NB4 (cell line): ENCODE measurements around the gene BATF3.

ENCODE experiments used
- DNase-seq: peaks from one replicate; pipeline ENCODE4 v3.0.0; 2010; ENCODE audit warnings: low read depth
- H3K4me3 ChIP-seq: one replicate; pipeline ENCODE4 v1.5.1; 2011; ENCODE audit warnings: mild to moderate bottlenecking, low read depth, low read length, moderate library complexity
- MYC ChIP-seq: IDR thresholded peaks from 2 replicates; pipeline ENCODE4 v1.6.1; 2011; ENCODE audit warnings: low read depth, low read length
- POLR2A ChIP-seq: IDR thresholded peaks from 2 replicates; pipeline ENCODE4 v1.6.1; 2011; ENCODE audit warnings: mild to moderate bottlenecking; ENCODE audit not compliant: insufficient read length; ENCODE audit errors: extremely low read depth
- TF ChIP-seq, protein P1 (sequence below): IDR thresholded peaks from 2 replicates; pipeline ENCODE4 v1.6.1; 2011; ENCODE audit warnings: low read depth, low read length
- TF ChIP-seq, protein P2 (sequence below): IDR thresholded peaks from one replicate; pipeline ENCODE4 v1.5.1; 2012; ENCODE audit warnings: low read depth, low read length

The BATF3 gene

DNA sequence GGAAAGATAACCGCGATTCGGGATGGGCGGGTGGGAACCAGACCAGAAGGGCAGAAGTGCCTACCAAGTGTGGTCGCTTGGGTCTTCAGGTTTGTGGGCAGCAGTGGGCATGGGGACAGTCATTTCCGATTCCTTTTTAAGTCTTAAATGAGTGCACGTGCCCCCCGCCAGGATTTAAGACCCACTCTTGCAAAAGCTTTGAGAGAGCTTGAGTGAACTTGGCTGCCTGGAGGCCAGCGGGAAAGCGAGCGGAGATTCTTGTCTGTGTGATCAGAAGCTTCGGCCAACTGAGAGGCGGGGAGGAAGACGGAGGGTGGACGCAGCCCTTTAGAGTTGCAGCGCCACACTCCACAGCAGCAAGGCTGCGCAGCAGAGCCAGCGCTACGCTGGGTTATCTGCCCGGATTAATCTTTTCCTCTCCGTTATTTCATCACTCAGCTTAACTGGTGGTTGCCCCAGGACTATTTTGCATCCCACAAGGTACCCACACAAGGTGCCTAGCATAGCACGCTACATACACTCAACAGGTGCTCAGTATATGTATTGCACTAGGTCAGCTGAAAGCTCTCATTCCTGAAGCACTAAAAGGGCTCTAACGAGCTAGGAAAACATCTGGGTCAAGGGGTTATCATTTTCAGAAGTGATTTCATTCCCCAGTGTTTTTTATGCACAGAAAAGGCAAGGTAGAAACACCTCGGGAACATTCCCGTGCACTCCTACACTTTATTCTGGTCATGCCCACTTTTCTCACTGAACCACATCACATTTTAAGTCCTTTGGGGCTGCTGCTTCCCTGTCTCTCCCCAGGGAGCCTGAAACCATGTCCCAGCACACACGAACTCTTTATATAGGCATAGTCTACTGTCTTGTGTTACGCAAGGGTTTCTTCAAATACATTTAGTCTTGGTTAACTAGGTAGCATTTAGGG, 1.5 kb upstream of the BATF3 start:
- TF ChIP-seq MYC: peak; percentile 71; the same call in 1 of the 2 replicates
- TF ChIP-seq, protein P1, sequence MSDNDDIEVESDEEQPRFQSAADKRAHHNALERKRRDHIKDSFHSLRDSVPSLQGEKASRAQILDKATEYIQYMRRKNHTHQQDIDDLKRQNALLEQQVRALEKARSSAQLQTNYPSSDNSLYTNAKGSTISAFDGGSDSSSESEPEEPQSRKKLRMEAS: peak; percentile 68
- peak; percentile 16 for TF ChIP-seq POLR2A
- TF ChIP-seq, protein P2, sequence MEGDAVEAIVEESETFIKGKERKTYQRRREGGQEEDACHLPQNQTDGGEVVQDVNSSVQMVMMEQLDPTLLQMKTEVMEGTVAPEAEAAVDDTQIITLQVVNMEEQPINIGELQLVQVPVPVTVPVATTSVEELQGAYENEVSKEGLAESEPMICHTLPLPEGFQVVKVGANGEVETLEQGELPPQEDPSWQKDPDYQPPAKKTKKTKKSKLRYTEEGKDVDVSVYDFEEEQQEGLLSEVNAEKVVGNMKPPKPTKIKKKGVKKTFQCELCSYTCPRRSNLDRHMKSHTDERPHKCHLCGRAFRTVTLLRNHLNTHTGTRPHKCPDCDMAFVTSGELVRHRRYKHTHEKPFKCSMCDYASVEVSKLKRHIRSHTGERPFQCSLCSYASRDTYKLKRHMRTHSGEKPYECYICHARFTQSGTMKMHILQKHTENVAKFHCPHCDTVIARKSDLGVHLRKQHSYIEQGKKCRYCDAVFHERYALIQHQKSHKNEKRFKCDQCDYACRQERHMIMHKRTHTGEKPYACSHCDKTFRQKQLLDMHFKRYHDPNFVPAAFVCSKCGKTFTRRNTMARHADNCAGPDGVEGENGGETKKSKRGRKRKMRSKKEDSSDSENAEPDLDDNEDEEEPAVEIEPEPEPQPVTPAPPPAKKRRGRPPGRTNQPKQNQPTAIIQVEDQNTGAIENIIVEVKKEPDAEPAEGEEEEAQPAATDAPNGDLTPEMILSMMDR: peak; percentile 2
- peak; percentile 90 for DNase-seq
- H3K4me3 ChIP-seq: peak overlapping the region; percentile 38

DNA sequence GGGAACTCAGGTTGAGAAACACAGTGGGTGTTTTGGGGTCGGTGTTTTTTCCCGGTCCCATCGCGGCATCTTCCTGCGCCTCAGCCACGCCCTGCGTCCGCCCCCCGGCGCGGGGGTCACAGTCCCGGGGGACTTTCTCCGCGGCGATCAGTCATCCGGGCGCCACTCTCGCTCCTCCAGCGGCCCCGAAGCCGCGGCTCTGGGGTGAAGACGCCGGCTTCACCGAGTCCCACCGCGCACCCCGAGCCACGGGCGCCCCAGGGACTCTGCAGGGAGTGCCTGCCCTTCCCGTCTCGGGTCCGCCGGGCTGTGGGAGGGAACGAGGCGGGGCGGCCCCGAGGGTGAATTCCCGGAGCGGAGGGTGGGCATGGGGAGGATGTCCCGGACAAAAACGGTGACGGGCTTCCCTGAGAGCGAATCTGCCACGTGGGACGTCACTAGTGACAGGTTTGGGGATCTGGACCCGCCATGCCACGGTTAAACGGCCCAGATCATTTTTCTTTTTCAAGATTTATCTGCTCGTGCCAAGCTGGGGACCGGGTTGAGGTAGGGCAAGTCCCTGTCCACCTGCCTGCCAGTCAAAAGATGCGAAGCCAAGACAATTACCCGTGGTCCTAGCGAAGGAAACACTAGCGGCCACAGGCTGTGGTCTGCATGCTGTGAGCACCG, 717 bp upstream of the BATF3 start:
- TF ChIP-seq, protein P2: no peak
- TF ChIP-seq MYC (no peak; the same call in 1 of the 2 replicates), POLR2A (no peak)
- TF ChIP-seq, protein P1: no peak
- peak; percentile 62 for DNase-seq
- H3K4me3 ChIP-seq: peak overlapping the region; percentile 38

DNA sequence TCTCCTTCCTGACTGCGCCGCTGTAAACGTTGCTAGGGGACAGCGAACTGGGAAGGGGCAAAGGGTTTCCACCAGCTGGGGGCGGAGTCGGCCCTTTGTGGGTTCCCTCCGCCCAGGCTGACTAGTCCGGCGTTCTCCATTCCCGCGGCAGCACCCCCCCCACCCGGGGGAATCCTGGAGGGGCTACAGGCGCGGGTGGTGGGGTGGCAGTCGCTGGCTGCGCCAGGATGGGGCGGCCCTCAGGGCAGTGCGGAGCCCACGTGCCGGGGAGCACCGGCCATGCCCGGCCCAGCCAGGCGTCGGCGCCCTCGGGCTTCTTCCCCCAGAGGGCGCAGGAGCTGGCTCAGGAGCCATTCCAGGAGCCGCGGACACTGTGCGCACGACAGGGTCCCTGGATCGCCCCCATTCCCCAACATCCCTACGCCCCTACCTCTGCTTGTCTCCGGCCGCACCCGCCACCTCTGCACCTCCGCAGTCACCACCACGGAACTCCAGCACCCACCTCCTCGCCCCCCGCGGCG, 476 bp downstream of the BATF3 start:
- peak; percentile 75 for DNase-seq
- peak overlapping the region; percentile 40 for H3K4me3 ChIP-seq
- TF ChIP-seq, protein P2: peak; percentile 49
- TF ChIP-seq, protein P1: peak; percentile 80
- no peak for TF ChIP-seq POLR2A
- peak; percentile 65 for TF ChIP-seq MYC

DNA sequence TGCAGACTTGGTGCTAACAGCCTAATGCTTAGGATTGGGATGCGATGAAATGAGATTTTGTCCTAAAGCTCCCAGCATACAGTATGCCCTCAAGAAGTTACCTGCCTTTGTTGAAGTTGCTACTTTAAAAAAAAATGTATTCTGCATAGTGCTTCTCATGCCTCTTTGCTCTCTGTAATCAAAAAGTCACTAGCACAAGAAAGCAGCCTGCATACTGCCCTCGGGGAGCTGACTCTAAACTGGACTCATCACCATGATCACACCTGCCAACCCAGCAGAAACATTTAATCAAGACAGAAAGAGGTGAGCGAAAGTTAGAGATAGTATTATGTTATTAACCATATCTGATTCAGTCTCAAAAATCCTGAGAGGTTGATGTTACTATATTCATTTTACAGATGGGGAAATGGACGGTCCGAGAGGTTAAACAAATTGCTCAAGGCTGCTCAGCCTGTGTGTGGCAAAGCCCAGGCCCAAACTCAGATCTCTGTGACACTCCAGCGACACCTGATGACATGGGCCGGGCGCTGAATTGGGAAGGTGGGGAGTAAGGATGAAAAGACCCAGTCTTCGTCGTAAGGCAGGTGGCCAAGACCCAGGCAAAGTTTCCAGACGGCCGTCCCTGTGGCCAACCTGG, 1.1 kb downstream of the BATF3 start:
- no peak for DNase-seq
- TF ChIP-seq, protein P2: no peak
- TF ChIP-seq POLR2A: no peak
- TF ChIP-seq, protein P1: no peak
- TF ChIP-seq MYC: no peak
- peak overlapping the region; percentile 40 for H3K4me3 ChIP-seq

DNA sequence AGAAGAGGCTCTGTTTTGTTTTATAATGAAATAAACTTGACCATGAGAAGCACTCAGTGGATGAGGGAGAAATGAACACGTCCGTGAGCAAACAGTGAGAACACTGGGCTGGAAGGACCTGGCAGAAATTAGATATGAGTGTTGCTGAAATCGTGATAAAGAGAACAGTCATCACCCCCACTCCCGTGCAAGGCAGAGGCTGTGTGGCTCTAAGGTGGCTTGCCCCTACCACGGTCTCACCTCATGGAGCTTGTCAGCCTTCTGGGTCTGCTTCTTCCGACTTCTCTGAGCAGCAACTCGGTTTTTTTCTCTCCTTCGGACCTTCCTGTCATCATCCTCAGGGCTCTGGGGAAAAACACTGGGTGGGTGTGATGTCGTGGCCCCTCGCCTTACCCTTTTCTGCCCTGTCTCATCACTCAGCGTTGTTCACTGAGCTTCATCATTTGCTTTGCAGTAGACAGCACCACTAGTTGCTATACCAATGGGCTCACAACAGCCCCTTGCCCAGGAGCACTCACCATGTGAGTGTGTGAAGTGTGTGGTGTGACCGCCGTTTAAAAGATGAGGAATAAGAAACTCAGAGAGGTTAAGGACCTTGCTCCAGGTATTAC, 2.8 kb downstream of the BATF3 start:
- DNase-seq: no peak
- no peak overlapping the region for H3K4me3 ChIP-seq
- no peak for TF ChIP-seq MYC
- TF ChIP-seq, protein P2: no peak
- TF ChIP-seq, protein P1: no peak
- TF ChIP-seq POLR2A: no peak
